GM18499 (cell line): ENCODE measurements around the gene AGAP1.

Source experiments
- ATAC-seq: cut with Tn5 transposase; IDR thresholded peaks from one replicate; pipeline ENCODE4 v1.9.1; 2021; ENCODE audit warnings: moderate number of reproducible peaks; ENCODE audit not compliant: insufficient read depth, unreplicated experiment

The AGAP1 gene

GRCh38 chr2:235770909-235771820 lies 277.3 kb downstream of the AGAP1 start:
- no peak for ATAC-seq

- ATAC-seq = no peak
Measured at GRCh38 chr2:235773188-235773928, 279.5 kb downstream of the AGAP1 start.

- no peak for ATAC-seq
Measured at GRCh38 chr2:235774153-235774870, 280.5 kb downstream of the AGAP1 start.

GRCh38 chr2:235776531-235776930 lies 282.7 kb downstream of the AGAP1 start:
- no peak for ATAC-seq

GRCh38 chr2:235779444-235779896 lies 285.6 kb downstream of the AGAP1 start:
- no peak for ATAC-seq

GRCh38 chr2:235780401-235780800 lies 286.6 kb downstream of the AGAP1 start:
- ATAC-seq = no peak

GRCh38 chr2:235781775-235782174 lies 287.9 kb downstream of the AGAP1 start:
- no peak for ATAC-seq

GRCh38 chr2:235784788-235785187 lies 290.9 kb downstream of the AGAP1 start:
- no peak for ATAC-seq

- ATAC-seq = no peak
Measured at GRCh38 chr2:235789552-235789951, 295.7 kb downstream of the AGAP1 start.

GRCh38 chr2:235793163-235793752 lies 299.4 kb downstream of the AGAP1 start:
- ATAC-seq = no peak

GRCh38 chr2:235799281-235799680 lies 305.4 kb downstream of the AGAP1 start:
- no peak for ATAC-seq

- ATAC-seq = no peak
Measured at GRCh38 chr2:235802542-235802941, 308.7 kb downstream of the AGAP1 start.

GRCh38 chr2:235803028-235803427 lies 309.2 kb downstream of the AGAP1 start:
- ATAC-seq = no peak

GRCh38 chr2:235804676-235805075 lies 310.8 kb downstream of the AGAP1 start:
- ATAC-seq = no peak

GRCh38 chr2:235806986-235807750 lies 313.3 kb downstream of the AGAP1 start:
- no peak for ATAC-seq

GRCh38 chr2:235808366-235808765 lies 314.5 kb downstream of the AGAP1 start:
- no peak for ATAC-seq

- ATAC-seq = no peak
Measured at GRCh38 chr2:235810252-235810651, 316.4 kb downstream of the AGAP1 start.

GRCh38 chr2:235810846-235811245 lies 317.0 kb downstream of the AGAP1 start:
- no peak for ATAC-seq

GRCh38 chr2:235811446-235812184 lies 317.8 kb downstream of the AGAP1 start:
- no peak for ATAC-seq
